A673 (cell line): ENCODE results near the gene SLC22A16. TPM values are rescaled to one million over a fixed set of nuclear protein-coding genes. Genes with fewer than 3 reads are reported as not detected.
"Not testable (repeated sequence)": the region's sequence is repeated elsewhere in the genome, so short reads cannot be mapped to it uniquely, and the experiment has no call there.

Source experiments
- BruUV-seq: library from RNA; stranded (reverse); fragments of 400-500 nt; replicated peaks from 2 replicates; lab custom pipeline; 2021; lab: Mats Ljungman, UMichigan
- CTCF ChIA-PET: fragments of 300-600 bp; sonication (Branson Sonifier 250); formaldehyde crosslinking; loops from one replicate; lab custom pipeline; 2022; ENCODE audit warnings: antibody characterized with exemption; lab: Charles Lee
- POLR2A ChIA-PET: fragments of 300-600 bp; sonication (Branson Sonifier 250); formaldehyde crosslinking; loops from one replicate; lab custom pipeline; 2022; ENCODE audit warnings: antibody characterized with exemption; ENCODE audit not compliant: low non-redundant PET; lab: Charles Lee
- DNase-seq: peaks from one replicate; pipeline ENCODE4 v3.0.0-alpha.2; 2015; ENCODE audit warnings: low spot score
- H3K27ac ChIP-seq: fragments of 200-600 bp; sonication (generic); 2 replicates; pipeline ENCODE4 v1.5.1; 2016; ENCODE audit warnings: mixed run types, low read depth, mild to moderate bottlenecking, mixed read lengths, antibody characterized with exemption, low read length; ENCODE audit not compliant: poor library complexity, severe bottlenecking
- H3K27me3 ChIP-seq: fragments of 200-600 bp; sonication (generic); replicated peaks from 2 replicates; pipeline ENCODE4 v1.6.1; 2017; ENCODE audit warnings: mixed run types, low read depth, mild to moderate bottlenecking, mixed read lengths, antibody characterized with exemption, low read length; ENCODE audit not compliant: insufficient read depth, poor library complexity
- H3K36me3 ChIP-seq: fragments of 200-600 bp; sonication (generic); 2 replicates; pipeline ENCODE4 v1.6.1; 2016; ENCODE audit warnings: mixed run types, mild to moderate bottlenecking, mixed read lengths, antibody characterized with exemption, low read length; ENCODE audit not compliant: insufficient read depth, poor library complexity, severe bottlenecking
- H3K4me1 ChIP-seq: fragments of 200-600 bp; sonication (generic); 2 replicates; pipeline ENCODE4 v1.6.1; 2017; ENCODE audit warnings: mixed run types, mild to moderate bottlenecking, mixed read lengths, antibody characterized with exemption, low read length; ENCODE audit not compliant: insufficient read depth, poor library complexity, severe bottlenecking
- H3K4me3 ChIP-seq: fragments of 200-600 bp; sonication (generic); 2 replicates; pipeline ENCODE4 v1.5.1; 2016; ENCODE audit warnings: low read depth, mixed run types, mild to moderate bottlenecking, mixed read lengths, low read length; ENCODE audit not compliant: poor library complexity, severe bottlenecking
- H3K9me3 ChIP-seq: fragments of 200-600 bp; sonication (generic); 2 replicates; pipeline ENCODE4 v1.6.1; 2016; ENCODE audit warnings: mixed run types, low read depth, mild to moderate bottlenecking, mixed read lengths, antibody characterized with exemption, low read length; ENCODE audit not compliant: poor library complexity, severe bottlenecking
- CTCF ChIP-seq: fragments of 300-800, 200-600 bp; sonication (generic); conservative IDR thresholded peaks from 2 replicates; pipeline ENCODE4 v1.5.1; 2017; ENCODE audit warnings: low read depth, mild to moderate bottlenecking, antibody characterized with exemption, low read length, moderate library complexity, mixed read lengths
- EZH2 ChIP-seq: fragments of 200-600 bp; sonication (generic); IDR thresholded peaks from 2 replicates; pipeline ENCODE4 v1.6.1; 2017; ENCODE audit warnings: borderline replicate concordance, low read depth, mild to moderate bottlenecking, mixed read lengths, antibody characterized with exemption, low read length; ENCODE audit not compliant: poor library complexity, severe bottlenecking
- intact Hi-C: fragments of 100-400 bp; cut with micrococcal nuclease; formaldehyde crosslinking; loops from one replicate; pipeline ENCODE4 v1.10.0; 2022; ENCODE audit not compliant: unreplicated experiment
- total RNA-seq: library from RNA; stranded (reverse); gene quantifications from 2 replicates; pipeline ENCODE4 v1.2.3, GENCODE V29; 2021

The SLC22A16 gene
- total RNA-seq, 1 experiment from 2014 or later, result 0.15 TPM

GRCh38 chr6:110490110-110490509, 13.7 kb upstream of the SLC22A16 start:
- Histone ChIP-seq H3K4me3 (no peak overlapping the region), H3K27ac (no peak overlapping the region), H3K27me3 (no peaks in the 10 kb centered on the region), H3K36me3 (no peaks in the 10 kb centered on the region), H3K9me3 (no peaks in the 10 kb centered on the region), H3K4me1 (peaks cover 13% of the 10 kb centered on the region)
- DNase-seq, result no peak
- ChIA-PET CTCF (no interaction called here), POLR2A (no interaction called here)
- no TSS peak for BruUV-seq
- intact Hi-C loops, result no loop called here
- TF ChIP-seq EZH2 (no peak), CTCF (no peak)

- no peak for DNase-seq
- H3K9me3 ChIP-seq, result no peaks in the 10 kb centered on the region
- CTCF ChIA-PET, result no interaction called here
- TF ChIP-seq EZH2, result no peak
- no peak for TF ChIP-seq CTCF
- H3K4me1 ChIP-seq, result peaks cover 13% of the 10 kb centered on the region
- H3K27ac ChIP-seq, result no peak overlapping the region
- intact Hi-C loops, result no loop called here
- H3K27me3 ChIP-seq, result no peaks in the 10 kb centered on the region
- POLR2A ChIA-PET, result no interaction called here
- BruUV-seq, result no TSS peak
- no peak overlapping the region for H3K4me3 ChIP-seq
- H3K36me3 ChIP-seq, result no peaks in the 10 kb centered on the region
These were observed 12.3 kb upstream of the SLC22A16 start for GRCh38 chr6:110488606-110489190.

DNA sequence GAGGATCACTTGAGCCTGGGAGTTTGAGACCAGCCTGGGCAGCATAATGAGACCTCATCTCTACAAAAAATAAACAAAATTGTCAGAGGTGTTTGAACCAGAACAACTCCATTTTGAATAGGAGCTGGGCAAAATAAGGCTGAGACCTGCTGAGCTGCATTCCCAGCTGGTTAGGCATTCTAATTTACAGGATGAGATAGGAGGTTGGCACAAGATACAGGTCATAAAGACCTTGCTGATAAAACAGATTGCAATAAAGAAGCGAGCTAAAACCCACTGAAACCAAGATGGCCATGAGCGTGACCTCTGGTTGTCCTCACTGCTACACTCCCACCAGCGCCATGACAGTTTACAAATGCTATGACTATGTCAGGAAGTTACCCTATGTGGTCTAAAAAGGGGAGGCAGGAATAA, 11.6 kb upstream of the SLC22A16 start:
- BruUV-seq, H3K27ac ChIP-seq, POLR2A ChIA-PET, H3K9me3 ChIP-seq, CTCF ChIA-PET, intact Hi-C loops, DNase-seq, H3K4me3 ChIP-seq, H3K36me3 ChIP-seq, H3K27me3 ChIP-seq: not testable (repeated sequence)
- peaks cover 13% of the 10 kb centered on the region for H3K4me1 ChIP-seq

DNA sequence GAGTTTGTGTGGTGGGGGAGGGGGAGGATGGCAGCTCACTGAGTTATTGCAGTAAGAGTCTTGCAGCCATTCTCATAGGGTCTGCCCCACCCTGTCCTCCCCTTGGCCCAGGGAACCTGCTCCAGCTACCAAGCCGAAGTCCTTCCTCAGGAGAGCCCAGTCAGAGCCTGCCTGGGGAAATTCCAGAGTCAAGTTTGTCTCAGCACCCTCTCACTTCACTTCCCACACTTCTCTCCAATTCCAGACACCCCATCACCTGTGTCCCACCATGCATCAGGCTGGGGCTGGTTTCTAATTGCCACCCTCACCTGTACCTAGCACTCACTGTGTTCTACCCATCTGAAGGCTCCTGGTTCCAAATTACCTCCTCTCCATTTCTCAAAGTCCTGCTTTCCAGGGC, 10.3 kb upstream of the SLC22A16 start:
- Histone ChIP-seq H3K4me3 (no peak overlapping the region), H3K9me3 (no peaks in the 10 kb centered on the region), H3K36me3 (no peaks in the 10 kb centered on the region), H3K27ac (no peak overlapping the region), H3K4me1 (peaks cover 6% of the 10 kb centered on the region), H3K27me3 (no peaks in the 10 kb centered on the region)
- DNase-seq, result no peak
- intact Hi-C loops, result no loop called here
- BruUV-seq, result no TSS peak
- ChIA-PET POLR2A (no interaction called here), CTCF (no interaction called here)
- no peak for TF ChIP-seq CTCF
- TF ChIP-seq EZH2, result no peak
